ENCODE results near the gene FBXL16. TPM values are rescaled to one million over a fixed set of nuclear protein-coding genes. Genes with fewer than 3 reads are reported as not detected.

FBXL16 gene
- total and polyA plus RNA-seq, 5 donors from 2014 or later, result 8.5 to 18.6 (median 9.6) TPM

GRCh38 chr16:686459-687260, 18.9 kb downstream of the FBXL16 start:
- peaks cover 3% of the 10 kb centered on the region for H3K36me3 Mint-ChIP-seq
- peaks cover 2 to 49% (median 11%) of the 10 kb centered on the region in 4 donors for H3K4me1 Mint-ChIP-seq
- no peak overlapping the region for H3K27ac Mint-ChIP-seq

GRCh38 chr16:685967-686366, 19.6 kb downstream of the FBXL16 start:
- Mint-ChIP-seq H3K9me3 (no peaks in the 10 kb centered on the region), H3K27ac (peak overlapping the region in 1 of 3 donors; percentile 32), H3K4me3 (peak overlapping the region in 2 of 4 donors; percentile 41 to 60), H3K27me3 (no peaks in the 10 kb centered on the region), H3K36me3 (peaks cover 3% of the 10 kb centered on the region), H3K4me1 (peaks cover 2 to 52% (median 10%) of the 10 kb centered on the region in 4 donors)
- H3K27ac ChIP-seq (ENCODE audit: insufficient read depth, low read length, poor library complexity, severe bottlenecking), result no peak overlapping the region
- peaks cover 46% of the 10 kb centered on the region for H3K4me1 ChIP-seq (ENCODE audit: control insufficient read depth, insufficient read depth, low read length, poor library complexity, severe bottlenecking)
- ATAC-seq (ENCODE audit: low read depth in 2 of 2) (no peak), DNase-seq (no peak)
- no peak overlapping the region for H3K4me3 ChIP-seq (ENCODE audit: low read depth, low read length)
- no peaks in the 10 kb centered on the region for H3K27me3 ChIP-seq (ENCODE audit: control insufficient read depth, insufficient read depth, low read length)
- H3K9me3 ChIP-seq (ENCODE audit: control insufficient read depth in 2 of 2, low read length in 2 of 2), result no peaks in the 10 kb centered on the region
- peaks cover 12% of the 10 kb centered on the region for H3K36me3 ChIP-seq (ENCODE audit: control insufficient read depth, insufficient read depth, low read length)

More at GRCh38 chr16:686459-687260, 18.9 kb downstream of the FBXL16 start:
- Histone ChIP-seq H3K4me1 (ENCODE audit: control insufficient read depth, insufficient read depth, low read length, poor library complexity, severe bottlenecking) (peaks cover 39% of the 10 kb centered on the region), H3K27me3 (ENCODE audit: control insufficient read depth, insufficient read depth, low read length) (no peaks in the 10 kb centered on the region), H3K36me3 (ENCODE audit: control insufficient read depth, insufficient read depth, low read length) (peaks cover 12% of the 10 kb centered on the region), H3K4me3 (ENCODE audit: low read depth, low read length) (no peak overlapping the region), H3K9me3 (ENCODE audit: control insufficient read depth in 2 of 2, low read length in 2 of 2) (no peaks in the 10 kb centered on the region), H3K27ac (ENCODE audit: insufficient read depth, low read length, poor library complexity, severe bottlenecking) (no peak overlapping the region)
- DNase-seq, result no peak
- no peak for ATAC-seq (ENCODE audit: low read depth in 2 of 2)
- Mint-ChIP-seq H3K4me3 (peak overlapping the region in 2 of 4 donors; percentile 33 to 58), H3K27me3 (no peaks in the 10 kb centered on the region), H3K9me3 (no peaks in the 10 kb centered on the region)

- H3K4me3 Mint-ChIP-seq, result no peak overlapping the region
Measured at GRCh38 chr16:684961-685696, 20.5 kb downstream of the FBXL16 start.

GRCh38 chr16:684071-684794, 21.4 kb downstream of the FBXL16 start, which contains the start of gene JMJD8:
Gene JMJD8 (minus strand): TSS chr16:684334. CDS start chr16:684319, 15 bp downstream.
- H3K9me3 ChIP-seq (ENCODE audit: control insufficient read depth in 2 of 2, low read length in 2 of 2), result no peaks in the 10 kb centered on the region
- H3K4me3 Mint-ChIP-seq, result peak within 1 kb of the TSS; percentile 77 to 86 (median 82)
- ATAC-seq (ENCODE audit: low read depth in 2 of 2) (peak; percentile 75 to 80), DNase-seq (peak; percentile 93 to 97 (median 96))
- H3K27me3 ChIP-seq (ENCODE audit: control insufficient read depth, insufficient read depth, low read length), result no peaks in the 10 kb centered on the region
- no peaks in the 10 kb centered on the region for H3K27me3 Mint-ChIP-seq
- H3K4me1 ChIP-seq (ENCODE audit: control insufficient read depth, insufficient read depth, low read length, poor library complexity, severe bottlenecking), result peaks cover 42% of the 10 kb centered on the region
- peaks cover 12% of the 10 kb centered on the region for H3K36me3 ChIP-seq (ENCODE audit: control insufficient read depth, insufficient read depth, low read length)
- peak within 1 kb of the TSS; percentile 73 for H3K27ac ChIP-seq (ENCODE audit: insufficient read depth, low read length, poor library complexity, severe bottlenecking)
- H3K9me3 Mint-ChIP-seq, result no peaks in the 10 kb centered on the region
- peaks cover 0 to 42% (median 3%) of the 10 kb centered on the region in 4 donors for H3K4me1 Mint-ChIP-seq
- peak within 1 kb of the TSS in 2 of 3 donors; percentile 31 to 83 for H3K27ac Mint-ChIP-seq
- H3K4me3 ChIP-seq (ENCODE audit: low read depth, low read length), result no peak within 1 kb of the TSS
- peaks cover 3% of the 10 kb centered on the region for H3K36me3 Mint-ChIP-seq

More at GRCh38 chr16:684961-685696, 20.5 kb downstream of the FBXL16 start:
- Histone ChIP-seq H3K27me3 (ENCODE audit: control insufficient read depth, insufficient read depth, low read length) (no peaks in the 10 kb centered on the region), H3K27ac (ENCODE audit: insufficient read depth, low read length, poor library complexity, severe bottlenecking) (peak overlapping the region; percentile 73), H3K4me1 (ENCODE audit: control insufficient read depth, insufficient read depth, low read length, poor library complexity, severe bottlenecking) (peaks cover 46% of the 10 kb centered on the region), H3K36me3 (ENCODE audit: control insufficient read depth, insufficient read depth, low read length) (peaks cover 12% of the 10 kb centered on the region), H3K4me3 (ENCODE audit: low read depth, low read length) (no peak overlapping the region), H3K9me3 (ENCODE audit: control insufficient read depth in 2 of 2, low read length in 2 of 2) (no peaks in the 10 kb centered on the region)
- DNase-seq (no peak), ATAC-seq (ENCODE audit: low read depth in 2 of 2) (no peak)
- Mint-ChIP-seq H3K27ac (no peak overlapping the region), H3K27me3 (no peaks in the 10 kb centered on the region), H3K4me1 (peaks cover 0 to 49% (median 6%) of the 10 kb centered on the region in 4 donors), H3K9me3 (no peaks in the 10 kb centered on the region), H3K36me3 (peaks cover 3% of the 10 kb centered on the region)

GRCh38 chr16:683396-684070, 22.1 kb downstream of the FBXL16 start:
- Histone ChIP-seq H3K27ac (ENCODE audit: insufficient read depth, low read length, poor library complexity, severe bottlenecking) (peak overlapping the region; percentile 73), H3K9me3 (ENCODE audit: control insufficient read depth in 2 of 2, low read length in 2 of 2) (no peaks in the 10 kb centered on the region), H3K36me3 (ENCODE audit: control insufficient read depth, insufficient read depth, low read length) (peaks cover 12% of the 10 kb centered on the region), H3K4me1 (ENCODE audit: control insufficient read depth, insufficient read depth, low read length, poor library complexity, severe bottlenecking) (peaks cover 43% of the 10 kb centered on the region), H3K4me3 (ENCODE audit: low read depth, low read length) (no peak overlapping the region), H3K27me3 (ENCODE audit: control insufficient read depth, insufficient read depth, low read length) (no peaks in the 10 kb centered on the region)
- Mint-ChIP-seq H3K4me3 (peak overlapping the region; percentile 76 to 86 (median 82)), H3K9me3 (no peaks in the 10 kb centered on the region), H3K27me3 (no peaks in the 10 kb centered on the region), H3K36me3 (peaks cover 3% of the 10 kb centered on the region), H3K27ac (peak overlapping the region in 2 of 3 donors; percentile 31 to 83), H3K4me1 (peaks cover 0 to 38% (median 5%) of the 10 kb centered on the region in 4 donors)
- no peak for ATAC-seq (ENCODE audit: low read depth in 2 of 2)
- no peak for DNase-seq

- ATAC-seq (ENCODE audit: low read depth in 2 of 2) (no peak), DNase-seq (no peak)
- Histone ChIP-seq H3K27me3 (ENCODE audit: control insufficient read depth, insufficient read depth, low read length) (no peaks in the 10 kb centered on the region), H3K36me3 (ENCODE audit: control insufficient read depth, insufficient read depth, low read length) (peaks cover 12% of the 10 kb centered on the region), H3K4me1 (ENCODE audit: control insufficient read depth, insufficient read depth, low read length, poor library complexity, severe bottlenecking) (peaks cover 43% of the 10 kb centered on the region), H3K4me3 (ENCODE audit: low read depth, low read length) (no peak overlapping the region), H3K27ac (ENCODE audit: insufficient read depth, low read length, poor library complexity, severe bottlenecking) (peak overlapping the region; percentile 73), H3K9me3 (ENCODE audit: control insufficient read depth in 2 of 2, low read length in 2 of 2) (no peaks in the 10 kb centered on the region)
- Mint-ChIP-seq H3K36me3 (peaks cover 3% of the 10 kb centered on the region), H3K4me1 (peaks cover 0 to 38% (median 5%) of the 10 kb centered on the region in 4 donors), H3K27me3 (no peaks in the 10 kb centered on the region), H3K4me3 (peak overlapping the region; percentile 76 to 86 (median 80)), H3K9me3 (no peaks in the 10 kb centered on the region), H3K27ac (peak overlapping the region in 2 of 3 donors; percentile 85 to 86)
Measured at GRCh38 chr16:682493-683395, 22.9 kb downstream of the FBXL16 start.

Data from CD4-positive, CD25-positive, alpha-beta regulatory T cell (primary cell).